ENCODE results near the gene TRAF2.

Gene TRAF2

GRCh38 chr9:136947955-136948510, 61.7 kb downstream of the TRAF2 start:
- DNase-seq (ENCODE audit: low read depth) = peak; percentile 67
- TF ChIP-seq POLR2A (IDR thresholded peaks at IDR 0.05; ENCODE audit: extremely low read depth, insufficient read length) (no peak), CTCF (IDR thresholded peaks at IDR 0.05; ENCODE audit: low read depth, low read length) (peak; percentile 35), MYC (IDR thresholded peaks at IDR 0.05; ENCODE audit: low read depth, low read length) (no peak)
- TF ChIP-seq, protein P1, sequence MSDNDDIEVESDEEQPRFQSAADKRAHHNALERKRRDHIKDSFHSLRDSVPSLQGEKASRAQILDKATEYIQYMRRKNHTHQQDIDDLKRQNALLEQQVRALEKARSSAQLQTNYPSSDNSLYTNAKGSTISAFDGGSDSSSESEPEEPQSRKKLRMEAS (IDR thresholded peaks at IDR 0.05; ENCODE audit: low read depth, low read length) = no peak
- H3K4me3 ChIP-seq (ENCODE audit: low read depth, low read length) = no peak overlapping the region

GRCh38 chr9:136949239-136949816, 63.0 kb downstream of the TRAF2 start:
- no peak for TF ChIP-seq CTCF (IDR thresholded peaks at IDR 0.05; ENCODE audit: low read depth, low read length)
- TF ChIP-seq, protein P1 (IDR thresholded peaks at IDR 0.05; ENCODE audit: low read depth, low read length) = no peak
- TF ChIP-seq MYC (IDR thresholded peaks at IDR 0.05; ENCODE audit: low read depth, low read length) = no peak
- TF ChIP-seq POLR2A (IDR thresholded peaks at IDR 0.05; ENCODE audit: extremely low read depth, insufficient read length) = no peak
- H3K4me3 ChIP-seq (ENCODE audit: low read depth, low read length) = peak overlapping the region; percentile 61
- DNase-seq (ENCODE audit: low read depth) = no peak

DNA sequence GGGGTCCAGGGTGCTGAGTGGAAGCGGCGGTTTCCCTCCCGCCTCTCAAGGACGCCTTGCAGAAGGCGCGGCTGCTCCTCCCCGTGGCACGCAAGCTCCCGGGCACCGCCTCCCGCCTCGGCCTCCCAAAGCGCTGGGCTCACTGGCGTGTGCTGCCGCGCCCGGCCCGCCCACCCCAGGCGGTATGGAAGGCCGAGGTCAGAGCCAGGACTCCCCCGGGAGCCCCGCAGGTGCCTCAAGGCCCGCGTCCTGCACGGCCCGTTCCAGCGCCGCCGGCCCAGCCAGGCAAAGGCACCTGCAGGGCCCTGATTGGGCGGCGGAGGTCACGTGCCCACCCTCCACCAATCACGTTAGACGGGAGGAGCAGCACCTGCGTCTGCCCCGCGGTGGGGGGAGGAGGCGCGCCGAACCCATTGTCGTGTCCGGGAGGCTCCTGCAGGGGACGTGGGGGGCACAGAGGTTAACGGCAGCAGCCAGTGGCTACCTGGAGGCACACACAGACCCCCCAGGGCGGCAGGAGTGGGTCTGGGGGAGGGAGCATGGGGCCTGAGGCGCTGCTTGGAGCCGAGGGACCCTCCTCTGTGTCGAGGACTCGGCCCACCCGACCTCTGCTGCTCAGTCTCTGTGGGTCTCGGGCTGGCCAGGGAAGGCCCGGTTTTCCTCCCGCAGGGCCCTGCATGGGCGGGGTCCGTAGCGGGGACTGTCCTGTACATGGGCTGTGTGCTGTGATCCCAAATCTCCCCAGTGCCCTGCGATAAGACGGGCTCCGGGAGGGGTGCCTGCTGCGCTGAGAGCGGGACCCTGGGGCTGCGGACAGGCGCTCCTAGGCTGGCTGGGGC, 63.7 kb downstream of the TRAF2 start:
- H3K4me3 ChIP-seq (ENCODE audit: low read depth, low read length) = peak overlapping the region; percentile 61
- peak; percentile 95 for DNase-seq (ENCODE audit: low read depth)
- TF ChIP-seq CTCF (IDR thresholded peaks at IDR 0.05; ENCODE audit: low read depth, low read length) (no peak), POLR2A (IDR thresholded peaks at IDR 0.05; ENCODE audit: extremely low read depth, insufficient read length) (peak; percentile 71), MYC (IDR thresholded peaks at IDR 0.05; ENCODE audit: low read depth, low read length) (peak; percentile 57; the same call in 1 of the 2 replicates)
- TF ChIP-seq, protein P1 (IDR thresholded peaks at IDR 0.05; ENCODE audit: low read depth, low read length) = peak; percentile 98

GRCh38 chr9:136950656-136951276, 64.5 kb downstream of the TRAF2 start:
- DNase-seq (ENCODE audit: low read depth) = no peak
- H3K4me3 ChIP-seq (ENCODE audit: low read depth, low read length) = no peak overlapping the region
- TF ChIP-seq, protein P1 (IDR thresholded peaks at IDR 0.05; ENCODE audit: low read depth, low read length) = no peak
- TF ChIP-seq MYC (IDR thresholded peaks at IDR 0.05; ENCODE audit: low read depth, low read length) (no peak), POLR2A (IDR thresholded peaks at IDR 0.05; ENCODE audit: extremely low read depth, insufficient read length) (no peak)

DNA sequence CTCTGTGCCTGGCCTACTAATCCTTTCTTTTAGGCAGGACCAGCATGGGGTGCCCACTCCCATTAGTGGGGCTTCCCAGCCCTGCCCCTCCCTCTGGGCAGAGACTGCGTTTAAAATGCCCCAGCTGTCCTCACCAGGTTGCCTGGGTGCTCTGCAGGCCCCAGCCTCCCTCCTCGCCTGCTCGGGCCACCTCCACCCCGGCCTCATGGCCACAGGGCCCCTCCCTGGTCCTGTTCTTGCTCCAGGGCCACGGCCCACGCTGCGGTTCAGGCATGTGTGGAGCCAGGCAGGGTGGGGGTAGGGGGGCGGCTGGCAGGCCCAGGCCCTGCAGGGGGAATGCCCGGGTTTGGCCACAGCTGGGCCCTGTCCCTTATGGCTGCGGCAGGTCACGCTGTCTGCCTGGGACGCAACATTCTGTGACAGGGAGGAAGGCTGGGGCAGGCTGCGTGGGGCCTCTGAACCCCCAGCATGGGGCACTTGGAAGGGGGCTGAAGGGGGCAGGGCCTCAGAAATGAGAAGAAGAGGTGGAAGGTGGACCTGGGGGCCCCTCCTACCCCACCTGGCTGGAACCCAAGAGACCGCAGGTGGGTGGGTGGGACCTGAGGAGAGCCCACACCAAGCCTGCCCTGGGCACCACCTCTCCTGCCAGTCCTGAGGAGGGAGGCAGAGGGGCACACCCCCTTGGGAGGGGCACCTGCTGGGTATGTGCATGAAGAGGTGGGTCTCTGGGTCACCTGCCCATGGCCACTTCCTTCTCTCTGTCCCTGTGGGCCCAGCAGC, 65.4 kb downstream of the TRAF2 start, which contains the start of gene LCN12:
Gene LCN12 (plus strand): TSS at position 733 of the 780 bp plus-strand sequence. CDS start 55 bp downstream, outside the sequence.
- TF ChIP-seq, protein P1 (IDR thresholded peaks at IDR 0.05; ENCODE audit: low read depth, low read length) = no peak
- TF ChIP-seq POLR2A (IDR thresholded peaks at IDR 0.05; ENCODE audit: extremely low read depth, insufficient read length) (no peak), CTCF (IDR thresholded peaks at IDR 0.05; ENCODE audit: low read depth, low read length) (no peak), MYC (IDR thresholded peaks at IDR 0.05; ENCODE audit: low read depth, low read length) (no peak)
- no peak within 1 kb of the TSS for H3K4me3 ChIP-seq (ENCODE audit: low read depth, low read length)
- no peak for DNase-seq (ENCODE audit: low read depth)
